Activated CD4-positive, alpha-beta T cell treated with anti-CD3 and anti-CD28 coated beads for 4 hours (primary cell): ENCODE results near the gene KLHL3.

ENCODE experiments used
- DNase-seq, 2 donors: peaks; one replicate each; pipeline ENCODE4 v3.0.0-alpha.2; 2020

Gene KLHL3

DNA sequence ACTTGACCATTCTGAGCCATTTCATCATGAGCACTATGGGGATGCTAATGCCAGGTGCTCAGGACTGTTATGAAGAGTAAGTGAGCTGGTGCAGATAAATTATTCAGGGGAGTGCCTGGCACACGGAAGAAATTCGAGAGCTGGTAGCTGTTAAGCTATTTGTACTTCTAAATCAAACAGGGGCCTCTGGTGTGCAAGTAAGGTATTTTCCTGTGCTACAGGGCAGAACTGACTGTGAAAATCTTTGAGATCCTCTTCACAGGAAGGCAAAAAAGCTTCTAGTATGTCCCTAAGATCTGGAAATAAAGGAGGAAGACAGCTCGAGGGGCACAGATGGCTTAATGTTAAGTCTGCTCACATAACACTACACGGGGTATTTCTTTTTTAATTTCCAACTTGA lies 130.5 kb downstream of the KLHL3 start:
- no peak for DNase-seq

DNA sequence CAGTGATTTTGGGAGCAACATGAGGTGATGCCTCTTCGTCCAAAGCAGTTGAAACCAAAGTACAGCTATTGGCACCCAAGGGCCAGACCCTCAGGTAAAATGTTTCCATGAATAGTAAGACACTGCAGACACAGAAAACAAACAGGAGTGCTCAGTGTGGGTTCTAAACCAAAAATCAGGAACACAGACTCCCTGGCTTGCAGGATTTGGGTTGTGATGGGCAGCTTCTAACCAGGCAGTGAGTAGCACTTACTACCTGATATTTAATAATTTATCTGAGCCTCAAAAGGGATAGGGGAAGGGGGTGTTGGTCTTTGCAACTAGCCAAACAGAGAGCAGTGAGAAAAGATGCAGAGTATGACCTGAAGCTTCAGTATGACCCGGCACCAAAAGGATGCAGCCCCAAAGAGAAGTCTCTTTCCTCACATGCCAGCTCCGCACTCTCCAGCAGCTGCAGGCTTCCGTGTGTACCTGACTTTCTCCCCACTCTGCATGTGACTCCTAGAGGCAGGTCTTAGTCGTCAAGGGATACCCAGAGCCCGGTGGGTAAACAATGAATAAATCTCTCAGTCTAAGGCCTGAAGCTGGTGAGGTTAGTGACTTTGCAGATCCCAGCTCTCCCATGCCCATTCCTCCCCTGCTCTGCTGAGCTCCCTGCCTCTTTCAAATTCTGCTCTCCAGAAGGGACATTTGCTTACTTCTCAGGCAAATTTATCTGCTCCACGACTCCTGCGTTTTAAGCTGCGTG lies 131.4 kb downstream of the KLHL3 start:
- DNase-seq, result no peak

- DNase-seq, result no peak
Observed at GRCh38 chr5:137603891-137604290, 132.0 kb downstream of the KLHL3 start.

- no peak for DNase-seq
Observed at GRCh38 chr5:137603356-137603755, 132.5 kb downstream of the KLHL3 start.

DNA sequence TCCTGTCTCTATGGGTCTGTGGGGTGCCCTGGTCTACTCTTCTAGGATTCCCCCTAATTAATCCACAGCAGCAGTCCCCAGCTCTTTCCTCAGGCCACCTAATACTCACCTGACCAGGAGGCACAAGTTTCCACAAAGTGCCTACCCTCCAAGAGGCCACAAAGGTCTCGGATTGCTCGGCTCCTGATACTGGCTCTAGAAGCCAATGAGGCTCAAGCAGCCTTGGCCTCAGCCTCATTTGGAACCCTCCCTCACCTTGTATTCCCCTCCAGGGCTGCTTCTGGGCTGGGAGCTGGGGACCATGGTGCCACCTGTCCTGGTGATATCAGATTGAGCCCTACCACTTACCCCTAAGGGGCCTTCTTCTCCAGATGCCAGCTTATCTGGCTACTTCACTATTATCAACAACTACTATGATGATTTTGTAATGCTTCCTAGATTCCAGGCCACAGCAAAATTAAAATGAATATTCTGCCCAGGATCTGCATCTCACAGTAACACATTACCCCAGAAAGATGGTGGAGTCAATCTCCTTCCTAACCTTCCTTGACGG lies 133.1 kb downstream of the KLHL3 start:
- DNase-seq, result no peak

- no peak for DNase-seq
Observed at GRCh38 chr5:137600721-137601360, 135.0 kb downstream of the KLHL3 start.

DNA sequence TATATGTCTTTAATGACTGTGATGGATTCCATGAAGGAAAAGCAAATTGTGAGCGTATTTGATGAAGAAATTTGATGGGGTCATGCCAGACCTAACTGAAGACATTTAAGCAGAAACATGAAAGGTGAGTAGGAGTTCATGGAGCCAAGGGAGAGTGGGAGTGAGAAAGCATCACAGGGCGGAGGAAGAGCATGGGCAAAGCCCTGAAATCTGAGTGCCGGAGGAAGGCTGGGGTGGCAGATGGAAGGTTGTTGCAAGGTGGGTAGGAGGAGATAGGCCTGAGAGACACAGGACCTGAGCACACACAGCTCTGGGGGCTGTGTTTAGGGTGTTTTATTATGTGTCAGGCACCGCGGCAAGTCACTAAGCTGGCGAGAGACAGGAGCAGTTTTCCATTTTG lies 136.4 kb downstream of the KLHL3 start:
- DNase-seq, result no peak

DNA sequence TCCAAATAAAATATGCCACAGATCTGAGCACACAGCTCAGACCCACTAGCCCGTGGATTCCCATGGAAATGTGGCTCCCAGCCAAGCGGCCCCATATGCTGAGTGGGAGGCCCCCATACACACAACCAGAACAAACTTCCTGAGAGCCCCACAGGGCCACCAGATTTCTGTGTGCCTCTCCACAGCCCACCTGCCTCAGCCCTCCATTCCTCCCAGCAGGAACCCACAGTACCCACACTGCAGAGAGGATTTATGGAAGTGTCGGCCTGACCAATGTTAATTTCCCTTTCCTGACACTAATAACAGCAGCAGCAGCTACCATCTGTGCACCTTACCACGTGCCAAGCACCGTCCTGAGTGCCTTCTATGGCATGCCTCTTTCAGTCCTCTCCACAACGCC lies 137.5 kb downstream of the KLHL3 start:
- DNase-seq, result no peak

DNA sequence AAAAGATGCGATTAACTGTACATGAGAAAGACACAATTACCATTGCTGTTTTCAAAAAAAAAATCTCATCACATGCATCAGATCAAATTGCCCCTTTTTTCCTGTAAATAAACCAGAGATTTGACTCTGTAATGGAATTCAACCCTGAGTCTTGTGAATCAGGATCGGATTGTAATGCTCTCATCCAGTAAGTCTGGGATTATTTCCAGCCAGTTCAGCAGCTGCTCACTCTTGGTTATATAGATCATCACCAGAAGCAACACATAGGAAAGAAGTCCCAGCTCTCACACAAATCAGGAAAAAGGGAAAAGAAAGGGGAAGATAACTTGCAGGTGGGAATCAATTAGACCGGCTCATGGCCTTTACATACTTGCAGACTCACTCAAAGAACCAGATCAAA lies 138.9 kb downstream of the KLHL3 start:
- no peak for DNase-seq

DNA sequence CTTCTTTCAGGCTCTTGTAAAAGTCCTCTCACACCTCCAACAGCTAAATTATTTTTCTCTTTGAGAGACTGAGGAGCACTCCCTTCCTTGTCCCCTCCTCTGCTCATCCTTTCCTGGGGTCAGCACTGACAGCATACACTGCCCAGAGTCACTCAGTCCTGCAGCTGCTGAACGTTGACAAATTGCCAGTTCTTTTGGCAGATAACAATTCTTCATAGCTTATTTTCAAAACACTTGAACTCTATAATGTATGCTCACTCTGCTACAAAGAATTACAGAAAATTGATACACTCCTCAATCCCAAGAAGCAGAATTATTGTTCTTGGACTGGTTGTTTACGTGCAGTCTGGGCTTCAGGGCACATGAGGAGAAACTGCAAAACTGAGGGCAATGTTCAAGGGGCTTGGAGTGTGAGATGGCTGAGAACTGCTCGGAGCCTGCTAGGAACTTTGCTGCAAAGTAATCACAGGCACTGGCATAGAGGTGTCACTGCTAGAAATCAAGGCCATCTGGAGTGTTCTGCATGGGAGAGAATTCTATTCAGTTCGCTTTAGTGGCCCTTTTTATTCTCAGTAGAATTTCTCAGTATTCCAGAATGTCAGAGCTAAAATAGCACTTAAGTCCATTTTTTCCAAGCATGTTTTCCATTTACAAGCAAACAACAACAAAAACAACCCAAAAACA lies 140.4 kb downstream of the KLHL3 start:
- DNase-seq, result no peak

GRCh38 chr5:137594717-137595116 lies 141.2 kb downstream of the KLHL3 start:
- DNase-seq, result no peak

DNA sequence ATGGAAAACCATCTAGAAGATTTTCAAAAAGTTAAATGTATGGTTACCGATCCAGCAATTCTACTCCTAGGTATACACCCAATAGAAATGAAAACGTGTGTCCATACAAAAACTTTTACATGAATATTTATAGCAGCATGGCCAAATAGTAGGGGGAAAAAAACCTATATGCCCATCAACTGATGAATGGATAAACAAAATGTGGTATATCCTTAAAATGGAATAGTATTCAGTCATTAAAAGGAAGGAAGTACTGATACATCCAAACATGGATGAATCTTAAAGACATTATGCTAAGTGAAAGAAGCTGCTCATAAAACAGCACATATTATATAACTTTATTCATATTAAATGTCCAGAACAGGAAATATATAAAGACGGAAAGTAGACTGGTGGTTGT lies 143.6 kb downstream of the KLHL3 start:
- no peak for DNase-seq

DNA sequence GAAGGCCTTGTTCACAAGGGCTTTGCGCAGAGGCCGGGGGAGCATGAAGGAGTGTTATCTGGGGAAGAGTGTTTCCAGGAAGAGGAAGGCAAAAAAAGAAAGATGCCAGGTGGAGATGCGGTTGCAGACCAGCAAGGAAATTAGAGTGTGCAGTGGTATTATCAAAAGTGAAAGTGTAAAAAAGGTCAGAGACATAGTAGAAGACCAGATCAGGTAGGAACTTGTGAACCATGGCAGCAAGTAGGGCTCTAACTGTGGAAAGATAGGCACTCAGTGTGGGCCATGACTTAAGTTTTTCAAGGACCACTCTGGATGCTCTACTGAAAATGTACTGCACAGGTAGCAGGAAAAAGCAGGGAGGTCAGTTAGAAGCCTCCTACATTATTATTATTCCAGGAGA lies 146.7 kb downstream of the KLHL3 start:
- no peak for DNase-seq

- DNase-seq, result no peak
Observed at GRCh38 chr5:137587919-137588318, 148.0 kb downstream of the KLHL3 start.

DNA sequence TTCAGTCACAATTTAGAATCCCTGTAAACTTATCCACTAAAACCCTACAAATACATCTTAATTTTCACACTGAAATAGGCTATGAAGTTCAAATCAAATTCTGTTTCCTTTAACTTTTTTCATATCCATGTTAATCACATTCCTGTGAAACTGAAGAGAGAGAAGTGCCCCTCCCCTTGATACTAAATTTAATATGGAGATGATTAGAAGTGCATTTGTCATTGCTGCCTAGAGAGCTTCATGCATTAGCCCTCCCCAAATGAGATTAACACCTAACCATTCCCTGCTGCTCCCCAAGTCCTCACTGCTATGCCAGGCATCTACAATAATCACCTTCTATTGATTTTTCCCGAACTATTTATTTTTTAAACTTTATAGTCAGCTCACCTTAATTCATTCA lies 151.6 kb downstream of the KLHL3 start:
- no peak for DNase-seq

DNA sequence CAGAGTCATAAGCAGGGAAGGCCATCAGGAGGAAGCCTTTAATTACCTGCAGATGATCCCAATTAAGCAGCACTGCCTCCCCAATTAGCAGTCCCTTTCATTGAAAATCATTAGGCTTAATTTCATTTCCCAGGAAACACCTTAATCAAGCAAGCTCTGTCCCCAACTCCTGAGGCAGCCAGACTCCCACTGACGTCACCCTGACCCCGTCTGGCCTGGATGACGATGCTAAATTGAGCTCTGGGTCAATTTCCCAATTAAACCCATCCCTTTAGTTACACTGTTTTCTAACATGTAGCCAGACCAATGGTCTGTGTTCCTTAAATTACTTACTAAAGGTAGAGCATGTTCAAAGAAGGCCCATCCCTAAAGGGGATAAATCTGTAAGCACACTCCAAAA lies 152.8 kb downstream of the KLHL3 start:
- DNase-seq, result no peak

- no peak for DNase-seq
Observed at GRCh38 chr5:137582218-137582617, 153.7 kb downstream of the KLHL3 start.

DNA sequence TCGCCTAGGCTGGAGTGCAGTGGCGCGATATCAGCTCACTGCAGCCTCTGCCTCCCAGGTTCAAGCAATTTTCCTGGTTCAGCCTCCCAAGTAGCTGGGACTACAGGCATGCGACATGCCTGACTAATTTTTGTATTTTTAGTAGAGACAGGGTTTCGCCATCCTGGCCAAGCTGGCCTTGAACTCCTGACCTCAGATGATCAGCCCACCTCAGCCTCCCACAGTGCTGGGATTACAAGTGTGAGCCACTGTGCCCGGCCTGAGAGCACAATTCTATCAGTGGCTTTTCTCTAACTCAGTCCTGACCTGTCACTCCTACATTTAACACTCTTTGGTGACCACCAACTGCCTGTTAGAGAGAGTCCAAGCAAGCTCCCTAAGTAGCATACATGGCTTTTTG lies 154.1 kb downstream of the KLHL3 start:
- DNase-seq, result no peak

DNA sequence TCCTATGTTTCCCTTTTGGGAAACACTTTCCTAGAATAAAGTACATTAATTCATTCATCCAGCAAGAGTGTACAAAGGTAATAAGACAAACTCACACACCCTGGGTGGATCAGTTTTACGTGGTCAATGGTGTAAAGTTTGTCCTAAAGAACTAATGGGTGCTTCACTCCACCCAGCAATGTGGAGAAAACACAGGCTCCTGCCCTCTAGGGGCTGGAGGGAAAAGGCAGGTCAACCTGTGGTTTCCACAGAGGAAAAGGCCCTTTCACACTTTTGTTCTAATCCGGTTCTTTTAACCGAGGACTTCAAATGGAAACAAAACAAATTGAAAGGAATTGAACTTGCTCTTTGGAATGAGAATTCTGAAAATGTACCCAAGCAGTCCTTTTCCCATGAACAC lies 155.9 kb downstream of the KLHL3 start:
- no peak for DNase-seq

DNA sequence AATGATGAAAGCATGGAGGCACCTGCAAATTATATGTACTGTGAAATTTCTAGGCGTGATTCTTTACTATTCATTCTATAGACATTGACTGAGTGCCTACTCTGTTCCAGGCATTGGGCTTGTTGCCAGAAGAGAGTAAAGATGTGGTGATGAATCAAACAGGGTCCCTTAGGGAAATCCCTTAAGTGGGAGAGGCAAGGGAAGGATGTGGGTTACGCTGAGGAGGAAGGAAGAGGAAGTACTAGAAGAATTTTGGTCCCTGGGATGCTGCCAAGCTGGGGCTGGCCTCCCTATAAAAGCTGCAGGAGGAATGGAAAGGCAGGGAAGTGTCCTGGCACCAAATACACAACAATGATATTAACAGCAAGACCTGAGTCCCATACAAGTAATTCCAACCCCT lies 160.0 kb downstream of the KLHL3 start:
- DNase-seq, result no peak

GRCh38 chr5:137575211-137575610 lies 160.7 kb downstream of the KLHL3 start:
- no peak for DNase-seq

- DNase-seq, result no peak
Observed at GRCh38 chr5:137573376-137573775, 162.5 kb downstream of the KLHL3 start.

DNA sequence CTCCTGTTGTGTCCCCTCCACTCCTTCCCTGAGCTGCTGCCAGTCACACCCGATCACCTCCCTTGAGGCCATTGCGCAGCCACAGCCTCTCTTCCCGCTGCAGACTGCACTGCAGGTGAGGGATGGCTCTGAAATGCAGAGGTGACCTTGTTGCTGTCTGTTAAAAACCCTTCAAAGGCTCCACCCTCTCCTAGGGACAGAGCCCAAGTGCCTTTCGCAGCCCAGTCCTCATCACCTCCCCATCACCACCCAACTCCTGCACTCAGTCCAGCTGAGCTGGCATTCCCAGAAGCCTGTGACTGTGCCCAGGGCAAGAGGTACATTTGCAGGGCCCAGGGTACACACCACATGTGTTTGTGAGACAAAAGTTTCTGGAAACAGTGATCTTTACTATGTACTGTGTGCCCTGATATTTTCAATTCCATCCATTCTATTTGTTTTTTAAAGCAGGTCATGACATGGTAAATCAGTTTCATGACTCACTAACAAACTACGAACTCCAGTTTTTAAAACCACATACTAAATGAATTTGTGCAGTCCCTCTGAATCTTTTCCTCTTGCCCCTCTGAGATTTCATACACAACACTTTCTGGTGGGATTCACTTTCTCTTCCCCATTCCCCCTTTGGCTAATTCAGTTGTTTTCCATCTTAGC lies 163.7 kb downstream of the KLHL3 start:
- DNase-seq, result no peak
